Activated CD4-positive, alpha-beta T cell treated with anti-CD3 and anti-CD28 coated beads for 24 hours (primary cell): ENCODE data around the gene ASTN2.

ENCODE experiments used
- DNase-seq, 2 donors: peaks; one replicate each; pipeline ENCODE4 v3.0.0-alpha.2; 2020; ENCODE audit warnings: low read depth in 2 of 2

ASTN2 gene

DNA sequence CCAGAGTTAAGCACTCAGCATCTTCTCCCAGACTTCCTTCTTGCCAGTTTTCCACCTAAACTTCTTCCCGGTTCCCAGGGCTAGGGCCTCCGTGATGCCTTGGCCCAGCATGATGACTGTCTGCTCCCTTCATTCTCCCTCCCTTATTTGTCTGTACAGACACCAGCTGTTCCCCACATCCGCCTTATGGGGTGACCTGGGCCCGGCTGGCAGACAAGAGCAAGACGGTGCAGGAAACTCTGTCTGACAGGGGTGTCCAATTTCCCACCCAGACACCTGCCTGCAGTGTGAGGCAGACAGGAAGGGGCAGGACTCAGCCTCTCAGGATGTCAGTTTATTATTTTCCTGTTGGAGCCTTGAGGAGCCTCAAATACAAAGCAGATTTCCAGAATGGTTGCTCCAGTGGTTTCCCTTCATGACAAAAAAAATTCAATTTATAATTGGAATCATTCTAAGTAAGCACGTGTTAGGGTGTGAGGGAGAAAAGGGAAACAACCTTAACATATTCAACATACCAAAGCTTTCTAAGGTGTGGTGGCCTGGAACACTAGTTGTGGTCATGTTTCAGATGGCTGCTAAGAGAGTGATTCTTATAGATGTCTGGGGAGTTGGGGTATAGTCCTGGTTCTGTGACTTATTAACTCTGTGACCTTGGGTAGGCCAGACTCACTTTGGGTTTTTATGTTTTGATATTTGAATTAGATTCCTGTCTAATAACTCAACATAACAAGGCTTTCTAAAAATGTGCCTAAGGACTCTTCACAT is 1026.7 kb downstream of the ASTN2 start:
- DNase-seq = no peak

DNA sequence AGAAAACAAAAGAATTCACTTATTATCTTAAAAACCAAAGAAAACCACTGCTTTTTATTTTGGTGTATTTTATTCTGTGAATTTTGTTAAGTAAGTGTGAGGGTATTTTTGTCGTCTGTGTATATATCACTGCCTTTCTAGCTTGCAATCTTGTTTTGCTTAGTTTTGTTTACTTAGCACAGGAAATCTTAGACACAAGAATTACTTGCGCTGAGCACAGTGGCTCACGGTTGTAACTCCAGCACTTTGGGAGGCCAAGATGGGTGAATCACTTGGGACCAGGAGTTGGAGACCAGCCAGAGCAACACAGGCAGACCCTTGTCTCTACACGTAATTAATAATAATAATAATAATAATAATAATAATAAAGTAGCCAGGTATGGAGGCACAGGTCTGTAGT is 1030.9 kb downstream of the ASTN2 start:
- no peak for DNase-seq

DNA sequence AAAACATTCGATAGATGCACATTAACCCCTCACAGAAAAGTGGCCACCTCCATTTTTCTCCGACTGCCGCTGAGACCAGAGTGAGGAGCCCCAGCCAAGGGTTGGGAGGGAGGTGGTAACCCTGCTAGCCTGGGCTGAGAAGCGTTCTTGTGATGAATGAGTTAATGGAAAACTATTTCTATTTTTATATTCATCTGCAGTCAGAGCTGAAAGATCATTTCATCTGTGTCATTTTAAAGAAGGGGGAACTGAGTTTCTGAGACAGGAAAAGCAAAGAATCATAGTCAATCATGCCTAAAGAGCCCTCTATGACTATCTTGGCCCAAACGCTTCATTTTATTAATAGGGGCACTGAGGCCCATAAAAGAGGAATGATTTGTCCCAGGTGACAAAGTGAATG is 1031.7 kb downstream of the ASTN2 start:
- no peak for DNase-seq

DNA sequence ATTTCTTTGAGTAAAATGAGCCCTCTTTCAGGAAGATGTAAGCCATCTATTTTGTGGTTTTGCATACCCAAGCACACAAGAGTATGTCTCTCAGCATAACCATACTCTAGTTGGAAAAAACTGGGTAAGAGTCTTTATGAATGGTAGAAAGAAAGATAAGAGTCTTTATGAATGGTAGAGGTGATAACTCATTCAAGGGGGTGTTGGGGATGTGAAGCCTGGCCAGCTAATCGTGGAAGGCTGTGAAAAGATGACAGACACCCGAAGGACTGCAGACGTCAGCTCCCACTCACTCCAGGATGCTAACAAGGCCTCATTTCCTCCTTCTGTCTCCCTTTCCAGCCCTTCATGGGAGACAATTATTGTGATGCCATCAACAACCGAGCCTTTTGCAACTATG is 1032.8 kb downstream of the ASTN2 start:
- no peak for DNase-seq

DNA sequence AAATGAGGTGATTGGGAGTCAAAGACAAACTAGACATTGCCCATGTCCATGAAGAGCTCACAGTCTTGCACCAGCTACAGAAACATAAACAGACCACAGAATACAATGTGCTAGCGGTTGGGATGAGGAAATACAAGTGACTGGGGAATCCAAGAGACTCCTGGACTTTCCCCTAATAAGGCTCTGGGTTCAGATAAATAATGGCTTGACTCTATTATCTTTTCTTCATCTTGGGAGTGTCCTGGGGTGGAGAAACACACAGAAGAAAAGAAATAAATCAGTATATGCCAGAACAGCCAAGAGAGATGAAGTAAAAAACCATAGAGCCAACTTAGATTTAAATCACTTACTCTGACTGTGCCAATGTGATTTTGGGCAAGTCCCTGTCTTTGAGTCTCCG is 1033.5 kb downstream of the ASTN2 start:
- DNase-seq = no peak

DNA sequence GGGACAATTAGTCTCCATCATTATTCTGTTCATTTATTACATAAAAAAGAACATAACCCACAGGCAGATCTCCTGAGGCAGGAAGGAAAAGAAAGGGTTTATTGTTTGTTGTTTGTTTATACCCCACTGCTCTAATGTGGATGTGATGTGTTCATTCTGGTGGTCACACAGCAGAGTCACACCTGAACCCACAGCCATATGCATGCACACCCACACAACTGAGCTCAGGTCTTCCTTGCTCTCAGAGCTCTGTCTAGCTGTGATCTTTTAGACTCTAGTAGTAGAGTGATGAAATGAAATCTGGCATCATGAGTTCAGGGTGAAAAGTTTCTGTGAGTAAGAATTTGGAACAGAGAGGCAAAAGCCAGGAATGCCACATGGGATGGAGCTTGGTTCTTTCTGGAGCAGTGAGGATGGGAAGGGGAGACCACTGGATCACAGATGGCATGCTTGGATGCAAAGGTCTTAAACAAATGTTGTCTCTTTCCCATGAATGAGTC is 1034.3 kb downstream of the ASTN2 start:
- DNase-seq = no peak

DNA sequence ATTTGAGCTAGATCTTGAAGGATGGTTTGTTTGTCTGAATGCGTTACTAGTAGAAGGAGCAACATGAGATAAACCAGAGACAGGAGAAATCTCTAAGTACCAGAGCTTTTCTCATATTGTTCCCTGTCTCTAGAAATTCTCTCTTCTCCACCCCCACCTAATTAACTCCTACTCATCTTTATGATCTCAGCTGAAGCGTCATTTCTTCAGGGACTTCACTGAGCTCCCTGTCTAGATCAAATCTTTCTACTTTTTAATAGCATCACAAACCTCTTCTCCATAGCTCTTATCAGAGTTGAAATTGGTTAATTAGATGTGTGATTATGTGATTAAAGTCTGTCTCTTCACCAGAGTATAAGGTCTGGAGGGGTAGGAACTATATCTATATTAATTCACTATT is 1035.0 kb downstream of the ASTN2 start:
- DNase-seq = no peak

DNA sequence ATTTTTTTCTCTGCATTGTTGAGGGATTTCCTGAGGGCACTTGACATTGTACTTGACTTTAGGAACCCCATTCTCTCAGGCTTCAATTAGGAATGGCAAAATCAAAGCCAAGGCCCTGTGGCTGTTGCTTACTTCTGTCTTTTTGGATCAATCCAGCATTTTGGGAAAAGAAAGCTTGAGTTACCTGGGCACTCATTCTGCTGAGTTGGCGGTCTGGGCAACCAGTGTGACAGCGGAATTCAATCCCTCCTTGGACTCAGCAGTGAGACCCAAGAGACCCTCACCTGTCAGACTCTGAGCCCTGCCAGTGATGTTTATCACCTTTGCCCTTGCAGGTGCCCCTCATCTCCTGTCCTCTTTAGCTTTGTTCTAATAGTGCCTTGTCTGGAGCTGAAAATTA is 1036.0 kb downstream of the ASTN2 start:
- DNase-seq = no peak

DNA sequence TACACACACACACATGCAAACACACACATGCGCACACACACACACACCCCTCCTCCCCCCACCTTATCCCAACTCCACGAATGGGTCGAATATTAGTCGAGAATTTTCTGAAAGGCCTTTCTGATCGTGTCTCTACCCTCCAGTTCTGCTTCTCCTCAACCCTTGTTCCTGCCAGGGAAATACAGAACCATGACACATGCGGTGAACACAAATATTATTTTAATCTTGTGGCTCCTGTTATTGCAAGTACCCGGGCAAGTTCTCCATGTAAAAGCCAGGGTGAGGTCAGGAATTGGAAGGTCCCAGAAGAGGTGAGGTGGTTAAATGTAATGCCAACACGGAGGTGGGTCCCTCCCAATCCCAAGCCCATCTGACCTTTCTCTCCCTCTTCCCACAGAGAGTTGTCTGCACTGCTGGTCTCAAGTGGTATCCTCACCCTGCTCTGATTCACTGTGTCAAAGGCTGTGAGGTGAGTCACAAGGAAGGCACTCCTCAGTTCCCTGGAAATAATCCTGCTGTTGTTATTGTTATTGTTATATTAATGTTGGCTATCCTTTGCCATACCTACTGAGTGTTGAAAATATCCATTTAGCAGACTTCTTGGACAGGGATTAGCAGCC is 1037.6 kb downstream of the ASTN2 start:
- no peak for DNase-seq
